KOPT-K1 (cell line): ENCODE data around the gene SCAI.

Experiments used
- H3K27ac ChIP-seq: fragments of 200-600 bp; sonication (generic); 2 replicates; pipeline ENCODE4 v1.5.1; 2016; ENCODE audit warnings: antibody characterized with exemption, mild to moderate bottlenecking, low read depth, low read length; ENCODE audit not compliant: poor library complexity, severe bottlenecking
- H3K36me3 ChIP-seq: fragments of 200-600 bp; sonication (generic); 2 replicates; pipeline ENCODE4 v1.5.1; 2017; ENCODE audit warnings: antibody characterized with exemption, mild to moderate bottlenecking, low read length, moderate library complexity; ENCODE audit not compliant: insufficient read depth
- H3K9me3 ChIP-seq: fragments of 200-600 bp; sonication (generic); 2 replicates; pipeline ENCODE4 v1.5.1; 2017; ENCODE audit warnings: antibody characterized with exemption, low read length, mild to moderate bottlenecking; ENCODE audit not compliant: insufficient read depth, poor library complexity, severe bottlenecking

The SCAI gene

DNA sequence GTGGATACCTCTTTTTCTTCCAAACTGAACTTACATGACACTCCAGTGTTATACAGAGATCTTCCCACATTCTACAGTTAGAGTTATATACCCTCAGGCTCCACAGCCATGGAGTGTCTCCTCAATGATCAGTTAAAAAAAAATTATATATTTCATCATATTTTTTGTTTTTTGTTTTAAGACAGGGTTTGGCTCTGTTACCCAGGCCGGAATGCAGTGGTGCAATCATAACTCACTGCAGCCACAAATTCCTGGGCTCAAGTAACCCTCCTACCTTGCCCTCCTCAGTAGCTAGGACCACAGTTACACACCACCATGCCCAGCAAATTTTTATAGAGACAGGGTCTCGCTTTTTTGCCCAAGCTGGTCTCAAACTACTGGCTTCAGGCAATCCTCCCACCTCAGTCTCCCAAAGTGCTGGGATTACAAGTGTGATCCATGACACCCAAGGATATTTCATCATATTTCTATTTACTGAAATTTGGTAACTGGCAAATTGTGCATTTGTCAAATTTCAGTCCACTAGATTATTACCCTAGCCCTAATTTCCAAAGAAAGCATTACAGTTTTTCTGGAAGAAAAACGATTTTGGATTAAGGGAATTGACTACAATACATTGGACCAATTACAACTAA is 18.1 kb upstream of the SCAI start:
- Histone ChIP-seq H3K36me3 (peaks cover 27% of the 10 kb centered on the region), H3K9me3 (no peaks in the 10 kb centered on the region), H3K27ac (no peak overlapping the region)

DNA sequence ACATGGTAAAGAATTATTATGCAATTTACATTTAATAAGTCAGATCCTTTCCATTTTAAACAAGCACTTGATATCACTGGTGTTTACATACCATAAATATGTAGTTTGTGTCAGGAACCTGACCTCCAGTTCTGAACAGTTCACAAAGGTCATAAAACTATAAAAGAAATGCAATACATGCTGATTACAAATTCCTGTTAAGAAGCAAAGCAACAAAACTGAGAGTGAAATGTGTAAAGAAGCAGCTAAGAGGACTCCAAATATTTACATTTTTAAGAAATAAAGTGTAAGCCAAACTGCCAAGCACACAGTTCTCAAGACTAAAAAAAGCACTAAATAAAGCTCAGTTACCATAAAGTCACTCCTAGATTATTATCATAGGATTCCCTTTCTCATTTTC is 17.4 kb upstream of the SCAI start:
- Histone ChIP-seq H3K27ac (no peak overlapping the region), H3K36me3 (peaks cover 21% of the 10 kb centered on the region)

GRCh38 chr9:125156551-125156950 is 13.2 kb upstream of the SCAI start:
- Histone ChIP-seq H3K9me3 (no peaks in the 10 kb centered on the region), H3K36me3 (peaks cover 52% of the 10 kb centered on the region), H3K27ac (no peak overlapping the region)

More for the DNA sequence above, 17.4 kb upstream of the SCAI start:
- no peaks in the 10 kb centered on the region for H3K9me3 ChIP-seq

- no peaks in the 10 kb centered on the region for H3K9me3 ChIP-seq
- peaks cover 71% of the 10 kb centered on the region for H3K36me3 ChIP-seq
- H3K27ac ChIP-seq = no peak overlapping the region
These were observed 10.5 kb upstream of the SCAI start for GRCh38 chr9:125153712-125154367.

GRCh38 chr9:125151730-125152129 is 8.4 kb upstream of the SCAI start:
- H3K9me3 ChIP-seq = no peaks in the 10 kb centered on the region
- H3K27ac ChIP-seq = no peak overlapping the region
- H3K36me3 ChIP-seq = peaks cover 77% of the 10 kb centered on the region

DNA sequence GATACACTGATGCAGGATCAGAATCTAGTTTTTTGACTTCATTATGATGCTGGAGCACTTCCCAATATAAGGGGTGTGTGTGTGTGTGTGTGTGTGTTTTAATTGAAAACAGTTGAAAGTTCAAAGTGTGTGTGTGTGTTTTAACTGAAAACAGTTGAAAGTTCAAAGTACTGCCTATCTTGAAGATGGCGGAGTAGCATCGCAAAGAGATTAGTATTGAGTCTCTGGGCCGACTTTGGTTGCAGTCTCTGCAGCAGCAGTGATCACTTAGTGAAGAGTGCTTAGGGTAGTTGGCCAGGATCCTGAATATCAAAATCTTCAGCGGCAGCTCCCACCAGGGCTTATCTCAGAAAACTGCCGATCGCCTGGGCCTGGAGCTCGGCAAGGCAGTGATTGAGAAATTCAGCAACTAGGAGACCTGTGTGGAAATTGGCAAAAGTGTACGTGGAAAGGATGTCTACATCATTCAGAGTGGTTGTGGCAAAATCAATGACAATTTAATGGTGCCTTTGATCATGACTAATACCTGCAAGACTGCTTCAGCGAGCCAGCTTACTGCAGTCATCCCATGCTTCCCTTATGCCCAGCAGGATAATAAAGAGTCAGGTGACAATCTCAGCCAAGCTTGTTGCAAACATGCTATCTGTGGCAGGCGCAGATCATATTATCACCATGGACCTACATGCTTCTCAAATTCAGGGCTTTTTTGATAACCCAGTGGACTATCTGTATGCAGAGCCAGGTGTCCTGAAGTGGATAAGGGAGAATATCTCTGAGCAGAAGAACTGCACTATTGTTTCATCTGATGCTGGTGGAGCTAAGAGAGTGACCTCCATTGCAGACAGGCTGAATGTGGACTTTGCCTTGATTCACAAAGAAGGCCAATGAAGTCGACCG is 7.3 kb upstream of the SCAI start:
- no peak overlapping the region for H3K27ac ChIP-seq
- H3K9me3 ChIP-seq = no peaks in the 10 kb centered on the region
- H3K36me3 ChIP-seq = peaks cover 77% of the 10 kb centered on the region

DNA sequence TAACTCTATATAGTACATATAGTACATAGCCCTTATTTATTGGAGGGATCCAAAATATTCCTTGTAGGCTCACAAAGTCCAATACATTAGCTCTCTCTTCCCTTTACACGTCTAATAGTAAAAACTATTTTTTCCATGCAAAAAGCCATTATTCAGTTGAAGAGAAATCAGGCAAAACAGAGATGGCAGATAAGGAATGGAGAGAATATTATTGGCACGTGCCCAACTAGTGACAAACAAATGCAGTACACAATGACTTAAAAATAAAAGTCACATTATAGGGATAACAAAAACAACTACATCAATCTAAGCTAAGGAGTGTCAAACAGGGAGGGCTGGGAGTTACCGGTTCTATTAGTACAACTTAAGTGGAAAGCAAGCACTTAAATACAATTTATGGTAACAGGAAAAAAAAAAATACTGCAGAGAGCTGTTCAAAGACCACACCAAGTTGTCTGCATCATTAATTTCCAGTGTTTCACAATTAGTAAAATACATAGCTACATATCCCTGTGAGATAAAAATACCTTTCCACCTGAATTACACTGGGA is 4.1 kb upstream of the SCAI start:
- Histone ChIP-seq H3K9me3 (no peaks in the 10 kb centered on the region), H3K27ac (no peak overlapping the region), H3K36me3 (peaks cover 50% of the 10 kb centered on the region)

DNA sequence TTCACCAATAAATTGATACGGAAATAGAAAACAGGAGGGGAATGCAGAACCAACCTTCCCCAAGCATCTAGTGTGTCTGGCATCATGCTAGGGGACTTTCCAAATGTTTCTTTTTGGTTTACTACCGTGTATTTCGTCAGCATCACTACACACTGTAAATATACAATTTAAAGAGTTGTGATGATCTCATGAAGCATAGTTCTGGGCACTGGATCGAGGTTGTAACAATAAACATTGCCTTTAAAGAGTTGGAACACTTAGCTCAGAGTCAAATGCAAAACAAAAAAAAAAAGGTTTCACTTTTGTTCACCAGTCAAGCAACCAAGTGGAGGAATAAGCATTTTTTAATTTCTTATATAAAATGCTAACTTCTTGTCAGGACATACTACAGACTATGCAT is 2.9 kb upstream of the SCAI start:
- no peaks in the 10 kb centered on the region for H3K9me3 ChIP-seq
- no peak overlapping the region for H3K27ac ChIP-seq
- peaks cover 45% of the 10 kb centered on the region for H3K36me3 ChIP-seq

GRCh38 chr9:125145425-125145824 is 2.1 kb upstream of the SCAI start:
- Histone ChIP-seq H3K27ac (no peak overlapping the region), H3K9me3 (no peaks in the 10 kb centered on the region), H3K36me3 (peaks cover 42% of the 10 kb centered on the region)

GRCh38 chr9:125142560-125143376 is 560 bp downstream of the SCAI start:
- Histone ChIP-seq H3K9me3 (no peaks in the 10 kb centered on the region), H3K27ac (peak overlapping the region; percentile 69), H3K36me3 (peaks cover 42% of the 10 kb centered on the region)

- Histone ChIP-seq H3K36me3 (peaks cover 39% of the 10 kb centered on the region), H3K9me3 (no peaks in the 10 kb centered on the region), H3K27ac (peak overlapping the region; percentile 69)
These were observed 1.6 kb downstream of the SCAI start for GRCh38 chr9:125141751-125142150.

- H3K36me3 ChIP-seq = peaks cover 39% of the 10 kb centered on the region
- no peaks in the 10 kb centered on the region for H3K9me3 ChIP-seq
- H3K27ac ChIP-seq = no peak overlapping the region
These were observed 2.1 kb downstream of the SCAI start for GRCh38 chr9:125141251-125141650.

GRCh38 chr9:125140576-125140975 is 2.8 kb downstream of the SCAI start:
- Histone ChIP-seq H3K9me3 (no peaks in the 10 kb centered on the region), H3K36me3 (peaks cover 44% of the 10 kb centered on the region), H3K27ac (no peak overlapping the region)

- peaks cover 71% of the 10 kb centered on the region for H3K36me3 ChIP-seq
- peaks cover 16% of the 10 kb centered on the region for H3K9me3 ChIP-seq
- H3K27ac ChIP-seq = no peak overlapping the region
These were observed 6.1 kb downstream of the SCAI start for GRCh38 chr9:125137200-125137599.
